Measurements from ENCODE around the gene TUBGCP2. TPM values are rescaled to one million over a fixed set of nuclear protein-coding genes. Genes with fewer than 3 reads are reported as not detected.
A peak's percentile ranks its signal among the peaks of the same experiment; 100 is the strongest.

The TUBGCP2 gene
- total and polyA plus RNA-seq, 2 of the 13 experiments (the other 11 are each of a cell fraction or from before 2014, with no cell fraction given), result 21.3 to 34.5 TPM

DNA sequence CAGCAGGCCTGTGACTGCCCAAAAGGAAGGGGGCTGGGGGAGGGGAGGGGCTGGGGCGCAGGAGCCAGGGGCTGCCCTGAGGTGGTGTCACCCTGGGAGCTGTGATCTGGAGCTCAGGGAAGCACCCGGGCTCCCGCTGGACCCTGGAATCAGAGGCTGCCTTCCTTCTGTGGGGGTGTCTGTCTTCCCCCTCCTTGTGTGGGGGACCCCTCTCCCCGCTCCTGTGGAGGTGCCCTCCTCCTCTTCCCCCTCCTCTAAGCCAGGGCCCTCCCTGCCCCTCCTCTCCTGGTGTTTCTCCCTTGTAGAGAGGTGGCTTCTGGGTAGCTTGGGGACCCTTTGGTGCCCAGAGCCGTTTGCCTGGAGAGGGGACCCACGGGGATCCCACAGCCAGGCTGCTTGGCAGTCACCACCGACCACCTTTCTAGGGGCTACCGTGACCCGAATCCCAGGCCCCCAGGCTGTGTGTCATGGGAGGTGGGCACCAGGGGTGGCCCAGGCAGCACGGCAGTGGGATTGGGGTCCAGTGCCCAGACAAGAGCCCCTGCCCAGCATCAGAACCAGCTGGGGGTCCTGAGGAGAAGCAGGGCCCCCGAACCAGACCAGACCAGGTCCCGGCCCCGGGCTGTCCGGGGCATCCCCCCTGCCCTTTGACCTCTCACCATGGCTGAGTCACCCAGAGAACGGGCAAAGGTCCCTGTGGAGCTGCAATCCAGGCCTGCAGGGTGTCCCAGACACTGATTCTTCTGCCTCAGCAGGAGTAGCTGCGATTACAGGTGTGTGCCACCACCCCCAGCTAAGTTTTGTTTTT, 39.2 kb upstream of the TUBGCP2 start (continued):
- TF ChIP-seq, protein P1, sequence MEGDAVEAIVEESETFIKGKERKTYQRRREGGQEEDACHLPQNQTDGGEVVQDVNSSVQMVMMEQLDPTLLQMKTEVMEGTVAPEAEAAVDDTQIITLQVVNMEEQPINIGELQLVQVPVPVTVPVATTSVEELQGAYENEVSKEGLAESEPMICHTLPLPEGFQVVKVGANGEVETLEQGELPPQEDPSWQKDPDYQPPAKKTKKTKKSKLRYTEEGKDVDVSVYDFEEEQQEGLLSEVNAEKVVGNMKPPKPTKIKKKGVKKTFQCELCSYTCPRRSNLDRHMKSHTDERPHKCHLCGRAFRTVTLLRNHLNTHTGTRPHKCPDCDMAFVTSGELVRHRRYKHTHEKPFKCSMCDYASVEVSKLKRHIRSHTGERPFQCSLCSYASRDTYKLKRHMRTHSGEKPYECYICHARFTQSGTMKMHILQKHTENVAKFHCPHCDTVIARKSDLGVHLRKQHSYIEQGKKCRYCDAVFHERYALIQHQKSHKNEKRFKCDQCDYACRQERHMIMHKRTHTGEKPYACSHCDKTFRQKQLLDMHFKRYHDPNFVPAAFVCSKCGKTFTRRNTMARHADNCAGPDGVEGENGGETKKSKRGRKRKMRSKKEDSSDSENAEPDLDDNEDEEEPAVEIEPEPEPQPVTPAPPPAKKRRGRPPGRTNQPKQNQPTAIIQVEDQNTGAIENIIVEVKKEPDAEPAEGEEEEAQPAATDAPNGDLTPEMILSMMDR (CRISPR knock-in tag; IDR thresholded peaks at IDR 0.05), result peak; percentile 36; the same call in 1 of the 2 replicates
- TF ChIP-seq HDAC1 (CRISPR knock-in tag; IDR thresholded peaks at IDR 0.05), result peak; percentile 54
- no peak for TF ChIP-seq FOXM1 (CRISPR knock-in tag; IDR thresholded peaks at IDR 0.05)
- TF ChIP-seq, protein P2, sequence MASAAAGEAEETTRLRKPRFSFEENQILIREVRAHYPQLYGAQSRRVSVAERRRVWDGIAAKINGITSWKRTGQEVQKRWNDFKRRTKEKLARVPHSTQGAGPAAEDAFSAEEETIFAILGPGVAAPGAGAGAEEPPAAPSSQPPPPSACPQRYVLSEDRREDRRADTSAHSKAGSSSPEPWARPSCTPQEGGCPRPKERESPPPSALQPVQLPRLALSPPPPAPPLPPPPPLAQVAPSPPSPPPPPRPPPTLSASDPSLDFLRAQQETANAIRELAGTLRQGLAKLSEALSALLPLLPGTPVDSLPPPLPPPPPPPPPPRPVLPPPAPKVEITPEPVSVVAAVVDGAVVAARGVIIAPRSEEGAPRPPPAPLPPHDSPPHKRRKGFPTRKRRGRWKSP (CRISPR knock-in tag; IDR thresholded peaks at IDR 0.05), result no peak
- no peak for TF ChIP-seq EEA1 (CRISPR knock-in tag; IDR thresholded peaks at IDR 0.05; ENCODE audit: borderline replicate concordance)
- no peak; the same call in 1 of the 2 replicates for TF ChIP-seq ZNF703 (CRISPR knock-in tag; IDR thresholded peaks at IDR 0.05; ENCODE audit: borderline replicate concordance)
- no peak for TF ChIP-seq REXO4 (CRISPR knock-in tag; IDR thresholded peaks at IDR 0.05; ENCODE audit: borderline replicate concordance)
- TF ChIP-seq HNRNPLL (IDR thresholded peaks at IDR 0.05; ENCODE audit: low read depth, low read length, poor library complexity, severe bottlenecking), result no peak
- TF ChIP-seq ARNT2 (CRISPR knock-in tag; IDR thresholded peaks at IDR 0.05; ENCODE audit: low read depth), result no peak
- TF ChIP-seq, protein P3, sequence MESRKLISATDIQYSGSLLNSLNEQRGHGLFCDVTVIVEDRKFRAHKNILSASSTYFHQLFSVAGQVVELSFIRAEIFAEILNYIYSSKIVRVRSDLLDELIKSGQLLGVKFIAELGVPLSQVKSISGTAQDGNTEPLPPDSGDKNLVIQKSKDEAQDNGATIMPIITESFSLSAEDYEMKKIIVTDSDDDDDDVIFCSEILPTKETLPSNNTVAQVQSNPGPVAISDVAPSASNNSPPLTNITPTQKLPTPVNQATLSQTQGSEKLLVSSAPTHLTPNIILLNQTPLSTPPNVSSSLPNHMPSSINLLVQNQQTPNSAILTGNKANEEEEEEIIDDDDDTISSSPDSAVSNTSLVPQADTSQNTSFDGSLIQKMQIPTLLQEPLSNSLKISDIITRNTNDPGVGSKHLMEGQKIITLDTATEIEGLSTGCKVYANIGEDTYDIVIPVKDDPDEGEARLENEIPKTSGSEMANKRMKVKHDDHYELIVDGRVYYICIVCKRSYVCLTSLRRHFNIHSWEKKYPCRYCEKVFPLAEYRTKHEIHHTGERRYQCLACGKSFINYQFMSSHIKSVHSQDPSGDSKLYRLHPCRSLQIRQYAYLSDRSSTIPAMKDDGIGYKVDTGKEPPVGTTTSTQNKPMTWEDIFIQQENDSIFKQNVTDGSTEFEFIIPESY (CRISPR knock-in tag; IDR thresholded peaks at IDR 0.05), result no peak
- TF ChIP-seq MEF2D (CRISPR knock-in tag; IDR thresholded peaks at IDR 0.05), result no peak
- TF ChIP-seq ZNF510 (CRISPR knock-in tag; IDR thresholded peaks at IDR 0.05; ENCODE audit: low read depth), result no peak
- TF ChIP-seq, protein P4, sequence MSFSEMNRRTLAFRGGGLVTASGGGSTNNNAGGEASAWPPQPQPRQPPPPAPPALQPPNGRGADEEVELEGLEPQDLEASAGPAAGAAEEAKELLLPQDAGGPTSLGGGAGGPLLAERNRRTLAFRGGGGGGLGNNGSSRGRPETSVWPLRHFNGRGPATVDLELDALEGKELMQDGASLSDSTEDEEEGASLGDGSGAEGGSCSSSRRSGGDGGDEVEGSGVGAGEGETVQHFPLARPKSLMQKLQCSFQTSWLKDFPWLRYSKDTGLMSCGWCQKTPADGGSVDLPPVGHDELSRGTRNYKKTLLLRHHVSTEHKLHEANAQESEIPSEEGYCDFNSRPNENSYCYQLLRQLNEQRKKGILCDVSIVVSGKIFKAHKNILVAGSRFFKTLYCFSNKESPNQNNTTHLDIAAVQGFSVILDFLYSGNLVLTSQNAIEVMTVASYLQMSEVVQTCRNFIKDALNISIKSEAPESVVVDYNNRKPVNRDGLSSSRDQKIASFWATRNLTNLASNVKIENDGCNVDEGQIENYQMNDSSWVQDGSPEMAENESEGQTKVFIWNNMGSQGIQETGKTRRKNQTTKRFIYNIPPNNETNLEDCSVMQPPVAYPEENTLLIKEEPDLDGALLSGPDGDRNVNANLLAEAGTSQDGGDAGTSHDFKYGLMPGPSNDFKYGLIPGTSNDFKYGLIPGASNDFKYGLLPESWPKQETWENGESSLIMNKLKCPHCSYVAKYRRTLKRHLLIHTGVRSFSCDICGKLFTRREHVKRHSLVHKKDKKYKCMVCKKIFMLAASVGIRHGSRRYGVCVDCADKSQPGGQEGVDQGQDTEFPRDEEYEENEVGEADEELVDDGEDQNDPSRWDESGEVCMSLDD (CRISPR knock-in tag; IDR thresholded peaks at IDR 0.05; ENCODE audit: borderline replicate concordance), result peak; percentile 39; the same call in 1 of the 2 replicates
- peak in 1 of 2 experiments; percentile 66; a peak in 1 of 4 replicates for TF ChIP-seq EP300 (IDR thresholded peaks at IDR 0.05; ENCODE audit: low read depth in 2 of 2, low read length in 2 of 2)
- TF ChIP-seq EP300 (CRISPR knock-in tag; IDR thresholded peaks at IDR 0.05; ENCODE audit: borderline replicate concordance), result peak; percentile 28; the same call in 1 of the 2 replicates
- no peak for TF ChIP-seq YY1 (IDR thresholded peaks at IDR 0.05; ENCODE audit: insufficient read depth, insufficient replicate concordance, low read depth, low read length)
- TF ChIP-seq, protein P5, sequence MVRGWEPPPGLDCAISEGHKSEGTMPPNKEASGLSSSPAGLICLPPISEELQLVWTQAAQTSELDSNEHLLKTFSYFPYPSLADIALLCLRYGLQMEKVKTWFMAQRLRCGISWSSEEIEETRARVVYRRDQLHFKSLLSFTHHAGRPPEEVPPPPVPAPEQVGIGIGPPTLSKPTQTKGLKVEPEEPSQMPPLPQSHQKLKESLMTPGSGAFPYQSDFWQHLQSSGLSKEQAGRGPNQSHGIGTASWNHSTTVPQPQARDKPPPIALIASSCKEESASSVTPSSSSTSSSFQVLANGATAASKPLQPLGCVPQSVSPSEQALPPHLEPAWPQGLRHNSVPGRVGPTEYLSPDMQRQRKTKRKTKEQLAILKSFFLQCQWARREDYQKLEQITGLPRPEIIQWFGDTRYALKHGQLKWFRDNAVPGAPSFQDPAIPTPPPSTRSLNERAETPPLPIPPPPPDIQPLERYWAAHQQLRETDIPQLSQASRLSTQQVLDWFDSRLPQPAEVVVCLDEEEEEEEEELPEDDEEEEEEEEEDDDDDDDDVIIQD (CRISPR knock-in tag; IDR thresholded peaks at IDR 0.05; ENCODE audit: low read depth), result no peak
